CD8-positive, alpha-beta memory T cell (primary cell): Measurements from ENCODE around the gene KCTD18. TPM values are rescaled to one million over a fixed set of nuclear protein-coding genes. Genes with fewer than 3 reads are reported as not detected.

Experiments used
- CTCF ChIA-PET: fragments of 350-600 bp; sonication (Branson Sonifier 250); formaldehyde crosslinking; loops from one replicate; lab custom pipeline; 2021; ENCODE audit warnings: antibody characterized with exemption; lab: Charles Lee
- POLR2A ChIA-PET: fragments of 350-600 bp; sonication (Branson Sonifier 250); formaldehyde crosslinking; loops from one replicate; lab custom pipeline; 2021; ENCODE audit warnings: antibody characterized with exemption; lab: Charles Lee
- DNase-seq, 5 donors: peaks; one replicate each; pipeline versions ENCODE4 v3.0.0 to v3.0.0-alpha.2; 2020 to 2022; ENCODE audit warnings: mixed read lengths in 1 of 5
- H3K27ac ChIP-seq: one replicate; pipeline ENCODE4 v1.7.0; 2013; ENCODE audit warnings: low read depth, mild to moderate bottlenecking, low read length, moderate library complexity
- H3K27me3 ChIP-seq: 2 replicates; pipeline ENCODE4 v1.7.0; 2013; ENCODE audit warnings: low read length, mild to moderate bottlenecking; ENCODE audit not compliant: insufficient read depth, poor library complexity, severe bottlenecking
- H3K36me3 ChIP-seq: 2 replicates; pipeline ENCODE4 v1.7.0; 2013; ENCODE audit warnings: mild to moderate bottlenecking, low read length, moderate library complexity; ENCODE audit not compliant: insufficient read depth
- H3K4me1 ChIP-seq: 2 replicates; pipeline ENCODE4 v1.7.0; 2013; ENCODE audit warnings: mild to moderate bottlenecking, low read length, moderate library complexity; ENCODE audit not compliant: insufficient read depth
- H3K4me3 ChIP-seq: 2 replicates; pipeline ENCODE4 v1.7.0; 2013; ENCODE audit warnings: mild to moderate bottlenecking, low read length
- H3K9me3 ChIP-seq: 2 replicates; pipeline ENCODE4 v1.7.0; 2013; ENCODE audit warnings: mild to moderate bottlenecking, low read length
- H3K27ac Mint-ChIP-seq, 8 donors: one replicate each; pipeline ENCODE4 v1.8.0; 2020 to 2021; ENCODE audit warnings: mixed read lengths in 8 of 8, mild to moderate bottlenecking in 6 of 8, inconsistent platforms in 3 of 8, moderate library complexity in 3 of 8
- H3K27me3 Mint-ChIP-seq, 2 donors: one replicate each; pipeline ENCODE4 v1.8.0; 2020 to 2021; ENCODE audit warnings: mixed read lengths in 2 of 2, mild to moderate bottlenecking in 1 of 2, moderate library complexity in 1 of 2
- H3K36me3 Mint-ChIP-seq, 3 donors: one replicate each; pipeline ENCODE4 v1.8.0; 2020 to 2021; ENCODE audit warnings: mixed read lengths in 3 of 3, inconsistent platforms in 1 of 3, mild to moderate bottlenecking in 1 of 3
- H3K4me1 Mint-ChIP-seq, 3 donors: one replicate each; pipeline ENCODE4 v1.8.0; 2020 to 2021; ENCODE audit warnings: mixed read lengths in 3 of 3, inconsistent platforms in 1 of 3, mild to moderate bottlenecking in 1 of 3
- H3K4me3 Mint-ChIP-seq, 7 donors: one replicate each; pipeline ENCODE4 v1.8.0; 2020 to 2021; ENCODE audit warnings: mixed read lengths in 7 of 7, mild to moderate bottlenecking in 6 of 7, moderate library complexity in 4 of 7, inconsistent platforms in 2 of 7
- H3K9me3 Mint-ChIP-seq, 5 donors: one replicate each; pipeline ENCODE4 v1.8.0; 2020 to 2022; ENCODE audit warnings: mixed read lengths in 5 of 5, mild to moderate bottlenecking in 3 of 5, moderate library complexity in 2 of 5, inconsistent platforms in 1 of 5
- polyA plus RNA-seq: library from polyadenylated mRNA; unstranded; fragments of 300-500 nt; fragmentation: Illumina TruSeq; gene quantifications from one replicate; pipeline ENCODE4 v1.2.3, GENCODE V29; 2021
- total RNA-seq, 2 experiments: library from RNA; stranded (reverse); gene quantifications; one replicate each; pipeline ENCODE4 v1.2.3, GENCODE V29; 2021

KCTD18 gene
- total and polyA plus RNA-seq, 3 experiments from 2014 or later, result 14.5 to 15.3 (median 14.7) TPM

DNA sequence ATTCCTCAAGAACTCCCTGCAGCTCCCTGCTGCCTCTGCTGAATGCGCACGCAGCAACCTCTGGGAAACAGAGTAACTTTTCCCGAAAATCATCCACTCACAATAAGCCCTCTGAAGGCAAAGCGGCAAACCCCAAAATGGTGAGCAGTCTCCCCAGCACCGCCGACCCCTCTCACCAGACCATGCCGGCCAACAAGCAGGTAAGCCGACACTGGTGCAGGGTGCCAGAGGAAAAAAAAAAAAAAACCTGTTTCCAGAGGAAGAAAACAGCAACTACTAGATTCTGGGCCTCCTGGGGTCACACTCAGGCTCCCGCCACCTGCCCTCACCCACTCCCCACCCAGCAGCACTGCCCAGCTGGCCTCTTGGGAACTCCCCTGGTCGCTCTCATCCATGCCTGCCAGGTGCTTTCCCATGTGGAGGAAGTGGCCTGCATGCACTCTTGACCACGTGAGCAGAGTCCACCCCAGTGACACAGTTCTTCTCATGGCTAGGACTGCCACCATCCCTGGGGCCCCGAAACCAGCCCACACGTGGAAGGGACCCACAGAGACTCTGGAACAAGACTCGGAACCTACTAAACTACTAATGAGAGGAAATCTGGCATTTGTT, 36.9 kb downstream of the KCTD18 start:
- Histone ChIP-seq H3K36me3 (no peaks in the 10 kb centered on the region), H3K27me3 (no peaks in the 10 kb centered on the region), H3K9me3 (no peaks in the 10 kb centered on the region), H3K27ac (no peak overlapping the region), H3K4me1 (peaks cover 16% of the 10 kb centered on the region), H3K4me3 (no peak overlapping the region)
- H3K36me3 Mint-ChIP-seq, result peaks cover 0 to 9% (median 6%) of the 10 kb centered on the region in 3 donors
- no peaks in the 10 kb centered on the region for H3K9me3 Mint-ChIP-seq
- peak overlapping the region in 1 of 8 donors; percentile 47 for H3K27ac Mint-ChIP-seq
- H3K4me3 Mint-ChIP-seq, result no peak overlapping the region
- DNase-seq, result no peak
- CTCF ChIA-PET, result interaction anchor here (2.3 to 4.2 kb wide), 3 partner anchors 10 to 493 kb away, joined by 9 to 42 read pairs (median 17); no protein-coding TSS in a partner anchor
- peaks cover 19 to 21% (median 20%) of the 10 kb centered on the region in 3 donors for H3K4me1 Mint-ChIP-seq
- POLR2A ChIA-PET, result no interaction called here
- no peaks in the 10 kb centered on the region for H3K27me3 Mint-ChIP-seq

- peaks cover 25% of the 10 kb centered on the region for H3K4me1 ChIP-seq
- H3K9me3 ChIP-seq, result no peaks in the 10 kb centered on the region
- no peaks in the 10 kb centered on the region for H3K27me3 ChIP-seq
- Mint-ChIP-seq H3K27me3 (no peaks in the 10 kb centered on the region), H3K27ac (peak overlapping the region in 1 of 8 donors; percentile 11), H3K36me3 (peaks cover 0 to 4% (median 4%) of the 10 kb centered on the region in 3 donors), H3K9me3 (no peaks in the 10 kb centered on the region), H3K4me3 (no peak overlapping the region), H3K4me1 (peaks cover 28 to 30% (median 29%) of the 10 kb centered on the region in 3 donors)
- no peak overlapping the region for H3K27ac ChIP-seq
- DNase-seq, result no peak
- CTCF ChIA-PET, result interaction anchor here (0.9 to 4.2 kb wide), 10 partner anchors 10 to 767 kb away, joined by 3 to 42 read pairs (median 4); no protein-coding TSS in a partner anchor
- no peak overlapping the region for H3K4me3 ChIP-seq
- POLR2A ChIA-PET, result no interaction called here
- no peaks in the 10 kb centered on the region for H3K36me3 ChIP-seq
Observed at GRCh38 chr2:200471928-200472645, 37.8 kb downstream of the KCTD18 start.

- peak overlapping the region in 3 of 7 donors; percentile 13 to 72 (median 70) for H3K4me3 Mint-ChIP-seq
- ChIA-PET CTCF (interaction anchor here (0.9 to 4.2 kb wide), 11 partner anchors 10 to 766 kb away, joined by 3 to 42 read pairs (median 5); no protein-coding TSS in a partner anchor), POLR2A (no interaction called here)
- peaks cover 0 to 4% (median 4%) of the 10 kb centered on the region in 3 donors for H3K36me3 Mint-ChIP-seq
- H3K4me1 Mint-ChIP-seq, result peaks cover 33 to 37% (median 36%) of the 10 kb centered on the region in 3 donors
- Histone ChIP-seq H3K4me1 (peaks cover 31% of the 10 kb centered on the region), H3K27ac (no peak overlapping the region), H3K9me3 (no peaks in the 10 kb centered on the region), H3K4me3 (no peak overlapping the region), H3K27me3 (no peaks in the 10 kb centered on the region), H3K36me3 (no peaks in the 10 kb centered on the region)
- no peaks in the 10 kb centered on the region for H3K27me3 Mint-ChIP-seq
- peak overlapping the region in 6 of 8 donors; percentile 0 to 94 (median 82) for H3K27ac Mint-ChIP-seq
- DNase-seq, result peak; percentile 19 to 56 (median 32)
- H3K9me3 Mint-ChIP-seq, result no peaks in the 10 kb centered on the region
Observed at GRCh38 chr2:200471324-200471848, 38.5 kb downstream of the KCTD18 start.

- ChIA-PET CTCF (interaction anchor here (0.9 to 4.2 kb wide), 6 partner anchors 9 to 495 kb away, joined by 3 to 42 read pairs (median 7); no protein-coding TSS in a partner anchor), POLR2A (no interaction called here)
- H3K4me3 ChIP-seq, result no peak overlapping the region
- Mint-ChIP-seq H3K27ac (no peak overlapping the region), H3K4me1 (peaks cover 41 to 47% (median 47%) of the 10 kb centered on the region in 3 donors), H3K27me3 (no peaks in the 10 kb centered on the region), H3K36me3 (peaks cover 0 to 4% (median 4%) of the 10 kb centered on the region in 3 donors), H3K4me3 (no peak overlapping the region), H3K9me3 (no peaks in the 10 kb centered on the region)
- no peaks in the 10 kb centered on the region for H3K27me3 ChIP-seq
- no peaks in the 10 kb centered on the region for H3K9me3 ChIP-seq
- H3K4me1 ChIP-seq, result peaks cover 39% of the 10 kb centered on the region
- no peaks in the 10 kb centered on the region for H3K36me3 ChIP-seq
- no peak overlapping the region for H3K27ac ChIP-seq
- no peak for DNase-seq
Observed at GRCh38 chr2:200470230-200470629, 39.6 kb downstream of the KCTD18 start.

DNA sequence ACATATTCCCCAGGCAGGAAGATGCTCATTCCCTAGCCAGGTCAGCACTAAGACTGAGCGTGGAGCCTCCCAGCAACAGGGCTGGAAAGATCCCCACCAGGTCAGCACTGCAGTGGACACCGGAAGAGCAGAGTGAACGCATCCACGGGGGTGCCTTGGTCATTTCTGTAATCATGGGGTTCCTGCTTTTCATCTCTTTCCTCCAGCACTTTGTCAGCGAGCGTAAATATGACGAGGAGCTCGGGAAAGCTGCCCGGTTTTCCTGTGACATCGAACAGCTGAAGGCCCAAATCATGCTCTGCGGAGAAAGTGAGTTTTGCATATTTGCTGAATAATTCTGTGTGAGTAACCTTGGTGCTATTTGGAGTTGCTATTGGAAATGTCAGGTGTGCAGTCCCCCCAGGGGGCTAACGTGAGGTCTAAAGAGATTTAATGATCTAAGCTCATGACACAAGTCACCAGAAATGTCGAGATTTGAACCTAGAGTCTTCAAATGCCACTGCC, 40.1 kb downstream of the KCTD18 start:
- peaks cover 39% of the 10 kb centered on the region for H3K4me1 ChIP-seq
- no peaks in the 10 kb centered on the region for H3K27me3 Mint-ChIP-seq
- CTCF ChIA-PET, result interaction anchor here (0.9 to 4.2 kb wide), 4 partner anchors 9 to 490 kb away, joined by 3 to 42 read pairs (median 11); no protein-coding TSS in a partner anchor
- POLR2A ChIA-PET, result no interaction called here
- peaks cover 43 to 52% (median 51%) of the 10 kb centered on the region in 3 donors for H3K4me1 Mint-ChIP-seq
- no peaks in the 10 kb centered on the region for H3K27me3 ChIP-seq
- H3K36me3 Mint-ChIP-seq, result peaks cover 0 to 4% (median 4%) of the 10 kb centered on the region in 3 donors
- no peaks in the 10 kb centered on the region for H3K36me3 ChIP-seq
- H3K27ac ChIP-seq, result no peak overlapping the region
- H3K9me3 Mint-ChIP-seq, result no peaks in the 10 kb centered on the region
- no peak overlapping the region for H3K4me3 ChIP-seq
- no peak overlapping the region for H3K27ac Mint-ChIP-seq
- H3K9me3 ChIP-seq, result no peaks in the 10 kb centered on the region
- no peak for DNase-seq
- H3K4me3 Mint-ChIP-seq, result no peak overlapping the region

DNA sequence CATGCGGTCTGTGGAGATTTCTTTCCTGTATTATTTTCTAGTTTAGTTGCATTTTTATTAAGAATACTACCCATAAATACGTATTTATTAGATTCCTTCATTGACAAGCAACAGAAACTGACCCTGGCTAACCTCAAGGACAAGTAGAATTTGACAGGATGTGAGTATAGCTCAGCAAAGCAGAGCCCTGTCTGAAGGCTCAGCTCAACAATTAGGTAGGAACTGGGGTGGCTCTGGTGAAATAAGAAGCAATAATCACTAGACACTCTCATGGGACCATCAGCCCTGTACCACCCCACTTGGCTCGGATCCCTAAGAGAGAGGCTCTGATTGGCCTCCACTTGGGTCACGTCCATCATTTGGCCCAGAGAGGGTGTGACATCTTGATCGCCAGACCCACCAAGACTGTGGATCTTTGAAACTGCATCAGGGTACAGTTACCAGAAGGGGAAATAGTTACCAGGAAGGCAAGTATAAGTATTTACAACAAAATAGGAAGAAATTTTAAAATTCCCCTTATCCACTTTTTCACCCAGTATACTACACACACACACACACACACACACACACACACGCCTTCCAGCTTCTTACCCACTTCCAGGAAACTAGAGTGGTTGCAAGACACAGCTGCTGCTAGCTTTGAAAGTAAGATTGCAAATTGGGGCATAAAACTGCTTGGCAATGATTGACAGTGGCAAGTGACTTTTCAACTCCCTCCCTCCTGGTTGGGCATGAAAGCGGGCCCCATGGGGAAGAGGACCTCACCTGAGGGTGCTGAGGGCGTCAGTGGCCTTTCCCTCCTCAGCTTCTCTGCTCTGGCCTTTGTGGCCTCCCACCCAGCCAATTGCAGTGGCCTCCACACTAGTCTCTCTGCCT, 41.8 kb downstream of the KCTD18 start:
- H3K9me3 Mint-ChIP-seq, result no peaks in the 10 kb centered on the region
- H3K27ac ChIP-seq, result peak overlapping the region; percentile 55

More for the DNA sequence above, 41.8 kb downstream of the KCTD18 start:
- Mint-ChIP-seq H3K36me3 (peaks cover under 1 to 5% (median 5%) of the 10 kb centered on the region in 3 donors), H3K4me1 (peaks cover 55 to 67% (median 66%) of the 10 kb centered on the region in 3 donors), H3K27me3 (no peaks in the 10 kb centered on the region), H3K4me3 (peak overlapping the region; percentile 12 to 87 (median 78)), H3K27ac (peak overlapping the region; percentile 80 to 99 (median 94))
- Histone ChIP-seq H3K4me3 (peak overlapping the region; percentile 42), H3K4me1 (peaks cover 45% of the 10 kb centered on the region), H3K27me3 (no peaks in the 10 kb centered on the region), H3K9me3 (no peaks in the 10 kb centered on the region), H3K36me3 (no peaks in the 10 kb centered on the region)
- ChIA-PET POLR2A (no interaction called here), CTCF (interaction anchor here (0.6 to 1.8 kb wide), 8 partner anchors 11 to 495 kb away, joined by 3 to 8 read pairs (median 4); no protein-coding TSS in a partner anchor)
- peak in 3 of 5 donors; percentile 29 to 49 (median 37) for DNase-seq
